NK-92 (cell line): ENCODE results near the gene ARL13B.
"Not testable (repeated sequence)": the region's sequence is repeated elsewhere in the genome, so short reads cannot be mapped to it uniquely, and the experiment has no call there.

Experiments used
- DNase-seq: peaks from one replicate; lab custom pipeline; 2025; ENCODE audit not compliant: unreplicated experiment; lab: John Stamatoyannopoulos, UW

The ARL13B gene

DNA sequence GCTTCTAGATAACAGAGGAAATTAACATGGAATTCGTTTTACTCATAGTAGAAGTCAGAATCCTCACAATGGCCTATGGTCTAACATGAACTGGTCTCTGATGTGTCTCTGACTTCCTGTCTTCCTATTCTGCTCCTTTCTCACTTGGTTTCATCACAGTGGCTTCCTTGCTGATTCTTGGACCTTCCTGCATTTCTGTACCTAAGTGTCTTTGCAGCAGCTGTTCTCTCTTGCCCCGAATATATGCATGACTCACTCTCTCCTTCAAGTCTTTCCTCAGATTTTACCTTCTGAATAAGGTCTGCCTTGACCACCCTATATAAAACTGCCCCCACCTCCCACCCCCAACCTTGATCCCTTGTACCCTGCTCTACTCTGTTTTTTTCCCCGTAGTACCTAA, 14.1 kb downstream of the ARL13B start:
- DNase-seq = no peak

DNA sequence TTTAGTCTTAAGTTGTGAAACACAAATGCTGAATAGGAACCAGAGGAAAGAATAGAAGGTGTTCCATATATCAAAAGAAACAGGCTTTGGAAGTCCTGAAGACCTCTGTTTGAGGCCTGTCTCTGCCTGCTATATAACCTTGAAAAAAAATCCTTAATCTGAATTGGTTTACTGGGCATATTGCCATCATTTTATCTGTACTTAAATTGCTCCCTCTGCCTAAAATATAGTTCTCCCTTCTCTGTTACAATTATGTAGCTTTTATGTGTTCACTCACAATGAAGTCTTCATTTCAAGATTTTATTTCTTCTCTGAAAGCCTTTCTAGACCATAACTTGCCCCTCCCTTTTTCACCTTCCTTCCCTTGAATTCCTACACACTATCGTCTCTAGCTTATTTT, 21.2 kb downstream of the ARL13B start:
- no peak for DNase-seq

DNA sequence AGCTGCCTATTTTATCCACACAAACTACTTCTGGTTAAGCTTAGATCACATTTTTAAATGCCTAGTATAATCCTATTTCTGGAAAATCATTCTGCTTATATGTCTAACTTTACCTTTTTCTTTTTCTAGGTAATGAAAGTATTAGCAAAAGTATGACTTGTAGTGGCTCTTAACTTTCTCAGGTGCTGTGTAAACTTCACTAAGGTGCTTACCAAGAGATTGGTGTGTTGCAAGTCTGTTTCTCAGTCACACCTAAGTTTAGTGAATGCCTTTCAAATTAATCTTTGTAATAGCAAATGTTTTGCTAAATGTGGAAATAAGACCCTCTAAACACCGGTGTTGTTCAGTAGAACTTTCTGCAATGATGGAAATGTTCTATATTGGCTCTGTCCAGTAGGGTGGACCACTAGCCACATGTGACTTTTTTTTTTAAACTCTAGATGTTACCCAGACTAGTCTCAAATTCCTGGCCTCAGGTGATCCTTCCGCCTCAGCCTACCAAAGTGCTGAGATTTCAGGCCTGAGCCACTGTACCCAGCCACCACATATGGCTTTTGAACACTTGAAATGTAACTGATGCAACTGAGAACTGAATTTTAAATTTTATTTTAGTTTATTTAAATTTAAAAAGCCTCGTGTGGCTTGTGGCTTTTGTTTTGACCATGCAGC, 22.0 kb downstream of the ARL13B start:
- no peak for DNase-seq

DNA sequence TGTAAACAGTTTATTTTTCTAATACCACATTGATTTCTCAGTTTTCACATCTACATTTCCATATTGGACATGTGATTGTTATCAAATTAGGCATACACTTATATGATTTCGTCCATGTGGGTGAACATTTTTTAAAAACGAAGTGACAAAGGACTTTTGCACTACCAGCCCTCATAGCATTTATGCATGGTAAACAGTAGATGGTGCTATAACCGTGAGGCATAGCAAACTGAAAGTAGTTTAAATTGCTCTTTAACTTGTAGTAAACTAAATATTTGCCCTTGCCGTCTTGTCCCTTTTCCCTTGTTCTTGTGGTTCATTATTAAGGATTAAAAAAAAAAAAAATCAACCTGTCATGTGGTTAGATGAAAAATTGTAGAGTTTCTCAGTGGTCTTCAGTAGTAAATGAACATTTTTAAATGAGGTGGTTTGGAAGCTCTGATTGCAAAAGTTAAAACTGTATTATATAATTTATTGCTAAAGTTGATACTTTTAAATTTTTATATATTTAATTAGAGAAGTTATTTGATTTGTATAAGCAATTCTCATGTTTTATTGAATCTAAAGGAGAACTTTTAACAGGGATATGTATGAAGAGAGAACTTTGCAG, 24.5 kb downstream of the ARL13B start:
- no peak for DNase-seq

DNA sequence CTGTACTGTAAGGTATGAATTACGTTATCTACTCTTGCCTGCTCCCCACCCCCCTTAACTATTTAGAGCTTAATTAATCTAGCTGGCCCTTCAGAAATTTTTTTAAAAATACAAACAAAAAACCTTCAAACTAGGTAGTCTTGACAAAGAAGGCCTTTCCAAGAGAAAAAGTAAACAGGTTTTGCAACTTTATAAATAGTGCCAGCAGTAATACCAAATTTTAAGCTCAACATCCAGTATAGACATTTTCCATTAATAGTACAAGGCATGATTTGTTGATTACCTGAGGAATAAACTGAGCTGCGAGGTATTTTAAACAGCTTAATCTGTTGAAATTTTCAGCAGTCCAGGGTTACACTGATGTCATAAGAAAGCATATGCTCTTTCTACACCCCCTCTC, 28.3 kb downstream of the ARL13B start:
- DNase-seq = no peak

DNA sequence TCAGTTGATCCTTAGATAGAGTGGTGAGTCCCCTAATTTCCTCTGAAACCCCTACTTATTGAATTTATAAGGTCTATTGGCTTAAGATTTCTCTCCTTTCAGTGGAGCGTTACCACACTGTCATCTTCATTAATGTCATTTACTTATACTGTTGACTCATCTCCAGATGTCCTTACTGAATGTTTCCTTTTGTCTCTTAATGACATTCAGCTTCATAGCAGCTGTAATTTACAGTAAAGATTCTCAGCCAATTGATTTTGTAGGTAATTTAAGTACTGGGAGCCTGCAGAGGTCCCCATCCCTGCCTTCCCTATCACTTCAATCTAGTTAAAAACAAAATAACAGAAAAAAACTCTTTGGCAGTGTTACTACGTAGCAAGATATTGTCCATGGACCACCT, 29.7 kb downstream of the ARL13B start:
- DNase-seq = no peak

DNA sequence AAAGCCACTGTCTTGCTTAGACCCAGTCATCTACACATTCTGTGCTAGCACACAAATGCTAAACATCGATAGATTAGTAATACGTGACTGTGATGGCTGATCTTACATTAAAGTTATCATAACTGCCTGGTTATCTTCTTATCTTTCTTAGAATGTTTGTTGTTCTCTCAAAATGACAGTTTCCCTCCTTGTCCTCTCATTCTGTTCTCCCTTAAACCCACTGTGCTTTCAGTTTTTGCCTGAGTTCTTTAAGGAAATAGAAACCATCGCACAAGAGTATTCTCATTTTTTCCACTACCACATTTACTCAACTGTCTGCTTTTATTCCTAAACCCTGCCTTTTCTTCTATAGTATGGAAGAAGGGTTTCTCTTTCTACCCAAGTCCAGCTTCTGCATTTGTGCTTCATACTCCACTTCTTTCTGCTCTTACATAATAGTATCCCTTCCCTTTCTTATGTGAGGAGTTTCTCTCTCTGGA, 31.3 kb downstream of the ARL13B start:
- DNase-seq = no peak

DNA sequence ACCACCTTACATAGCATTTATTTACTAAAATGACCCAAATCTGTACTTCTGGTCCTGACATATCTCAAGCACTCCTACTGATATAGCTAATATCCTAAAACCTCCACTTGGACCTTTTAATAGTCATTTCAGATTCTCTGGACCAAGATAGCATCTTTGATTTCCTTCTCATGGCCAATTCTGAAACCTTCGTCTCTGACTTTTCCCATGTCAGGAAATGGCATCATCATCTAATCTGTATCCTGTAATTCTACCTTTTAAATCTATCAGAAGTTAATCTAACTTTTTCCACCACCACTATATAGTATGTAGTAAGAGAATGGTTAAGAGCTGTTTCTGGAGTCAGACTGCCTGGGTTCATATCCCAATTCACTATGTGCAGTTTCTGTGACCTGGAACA, 32.2 kb downstream of the ARL13B start:
- no peak for DNase-seq

DNA sequence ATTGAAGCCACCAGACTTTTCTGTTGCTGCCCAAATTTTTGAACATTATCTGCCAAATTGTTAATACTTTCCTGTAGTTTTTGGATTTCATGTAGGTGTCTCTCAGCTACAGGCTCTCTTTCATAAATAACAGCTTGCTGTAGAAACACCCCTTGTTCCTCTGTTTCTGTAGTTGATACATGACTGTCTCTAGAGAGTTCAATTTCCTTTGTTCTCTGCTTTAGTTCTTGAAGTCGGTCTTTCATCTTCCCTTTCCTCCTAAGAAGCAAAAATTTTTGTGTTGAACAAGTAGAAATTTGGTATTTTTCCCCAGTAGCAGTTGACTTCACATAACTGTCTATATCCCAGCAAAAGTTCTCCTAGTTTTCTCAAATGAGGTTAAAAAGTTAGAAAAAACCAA, 35.1 kb downstream of the ARL13B start:
- no peak for DNase-seq

DNA sequence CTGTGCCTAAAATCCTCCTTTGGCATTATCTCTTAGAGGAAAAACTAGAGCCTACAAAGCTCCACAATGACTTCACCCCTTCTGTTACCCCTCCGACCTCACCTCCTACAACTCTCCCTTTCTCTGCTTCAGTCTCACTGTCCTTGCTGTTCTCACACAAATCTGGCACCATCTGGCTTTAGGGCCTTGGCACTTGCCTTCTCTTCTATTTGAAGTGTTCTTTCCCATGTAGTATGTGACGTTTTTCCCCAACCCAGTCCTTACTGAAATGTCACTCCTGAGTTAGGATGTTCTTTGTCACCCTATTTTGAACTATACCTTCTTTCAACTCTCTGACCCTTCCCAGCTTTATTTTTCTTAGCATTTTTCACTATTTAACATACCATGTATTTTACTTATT, 39.7 kb downstream of the ARL13B start:
- DNase-seq = no peak

DNA sequence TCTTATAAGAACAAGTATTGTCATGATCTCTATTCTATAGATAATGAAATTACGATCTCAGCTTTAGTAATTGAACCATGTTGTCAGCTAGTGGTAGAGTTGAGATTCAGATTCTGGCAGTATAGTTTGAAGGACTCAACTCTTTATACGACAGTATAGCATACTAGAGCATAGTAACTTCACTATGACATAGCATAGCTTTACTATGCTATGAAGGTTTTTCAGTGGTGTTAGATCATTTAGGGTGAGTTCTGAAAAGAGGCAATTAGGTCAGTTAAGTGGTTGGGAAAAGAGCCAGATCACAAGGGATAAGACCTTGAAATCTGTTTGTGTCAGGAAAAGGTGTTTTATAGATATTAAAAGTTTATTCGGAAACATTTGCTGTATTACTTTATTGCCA, 40.3 kb downstream of the ARL13B start:
- no peak for DNase-seq

DNA sequence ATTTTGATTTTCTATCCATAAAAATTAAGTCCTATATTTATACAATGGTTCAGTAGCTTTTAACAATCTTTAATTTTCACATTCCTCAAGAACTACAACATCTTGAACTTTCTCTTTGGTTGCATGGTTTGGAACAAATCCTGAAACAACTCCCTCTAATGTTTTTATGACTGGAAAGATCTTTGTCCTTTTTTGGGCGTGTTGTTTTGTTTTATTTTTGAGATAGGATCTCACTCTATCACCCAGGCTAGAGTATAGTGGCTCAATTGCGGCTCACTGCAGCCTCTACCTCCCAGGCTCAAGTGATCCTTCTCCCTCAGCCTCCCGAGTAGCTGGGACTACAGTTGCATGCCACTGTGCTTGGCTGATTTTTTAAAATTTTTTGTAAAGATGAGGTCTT, 44.4 kb downstream of the ARL13B start:
- DNase-seq = no peak

DNA sequence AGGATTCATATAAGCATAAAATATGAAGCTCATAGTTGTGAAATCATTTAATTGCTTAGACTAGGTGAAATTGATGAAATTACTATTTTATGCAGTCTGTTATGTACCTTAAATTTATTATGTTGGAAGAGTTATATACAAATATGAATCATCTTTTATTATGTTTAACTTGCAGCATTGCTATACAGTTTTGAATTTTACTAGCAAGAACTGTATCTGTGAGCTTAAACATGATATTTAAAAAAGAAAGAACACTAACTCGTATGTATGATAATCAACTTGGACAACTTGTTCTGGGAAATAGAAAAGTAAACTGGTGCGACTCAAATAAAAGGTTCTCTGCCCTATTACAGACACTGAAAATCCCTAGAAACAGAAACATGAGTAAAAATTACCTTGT, 46.7 kb downstream of the ARL13B start:
- no peak for DNase-seq

DNA sequence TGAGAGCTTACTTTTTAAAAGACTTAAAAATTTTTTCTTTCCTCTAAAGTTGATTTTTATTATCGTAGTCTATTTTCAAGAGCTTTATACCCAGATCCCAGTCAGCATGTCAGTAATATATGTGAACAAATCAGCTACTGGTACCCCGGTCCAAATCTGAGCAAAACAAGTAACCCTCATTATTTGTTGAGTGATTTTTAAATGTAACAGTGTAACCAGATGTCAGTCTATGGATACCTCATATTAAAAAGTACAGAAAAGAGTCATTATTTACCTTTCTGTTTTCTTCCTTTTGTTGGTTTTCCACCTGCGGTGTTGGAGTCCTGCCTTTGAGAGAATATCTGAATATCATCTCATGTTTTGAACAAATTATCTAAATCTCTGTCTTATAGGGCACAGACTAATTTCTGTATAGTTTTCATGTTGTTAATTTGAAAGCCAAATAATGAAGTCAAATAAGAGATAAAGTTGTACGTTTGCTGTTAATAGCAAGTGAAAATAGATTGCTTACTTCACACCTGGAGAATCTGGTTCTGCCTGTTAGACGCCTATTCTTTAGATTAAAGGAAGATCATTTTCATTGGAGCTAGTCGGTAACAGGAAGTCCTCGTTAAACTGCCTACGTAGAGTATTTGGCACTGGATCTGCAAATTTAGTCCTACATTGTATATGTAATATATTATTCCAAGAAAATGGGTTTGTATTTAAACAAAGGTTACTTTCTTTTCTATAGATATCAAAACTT, 48.3 kb downstream of the ARL13B start, which contains the start of gene STX19:
Gene STX19 (minus strand): TSS at position 505 of the 745 bp plus-strand sequence. CDS start 13,328 bp downstream, outside the sequence.
- DNase-seq = no peak

DNA sequence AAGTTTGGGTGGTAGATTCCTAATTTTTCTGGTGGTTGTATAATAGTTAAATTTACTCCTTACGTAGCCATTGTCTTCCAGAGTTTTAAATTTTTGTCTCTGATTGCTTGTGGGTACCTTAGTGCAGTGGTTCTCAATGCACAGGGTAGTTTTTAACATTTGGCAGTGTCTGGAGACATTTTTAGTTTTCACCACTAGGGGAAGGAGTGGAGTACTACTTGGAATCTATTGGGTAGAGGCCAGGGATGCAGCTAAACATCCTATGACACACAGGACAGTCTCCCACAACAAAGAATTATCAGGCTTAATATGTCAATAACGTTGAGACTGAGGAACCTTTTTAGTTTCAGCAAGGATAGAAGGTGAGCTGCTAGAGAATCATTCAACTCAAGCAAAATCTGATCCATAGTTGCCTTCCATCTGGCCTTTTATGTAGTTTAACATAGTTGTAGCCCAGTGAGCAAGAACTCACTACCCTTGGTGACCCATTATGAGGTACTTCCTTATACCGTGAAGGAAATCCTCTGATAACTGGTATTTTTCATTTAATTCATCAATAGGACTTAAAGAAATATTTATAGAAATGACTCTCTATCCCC, 57.1 kb downstream of the ARL13B start:
- no peak for DNase-seq

DNA sequence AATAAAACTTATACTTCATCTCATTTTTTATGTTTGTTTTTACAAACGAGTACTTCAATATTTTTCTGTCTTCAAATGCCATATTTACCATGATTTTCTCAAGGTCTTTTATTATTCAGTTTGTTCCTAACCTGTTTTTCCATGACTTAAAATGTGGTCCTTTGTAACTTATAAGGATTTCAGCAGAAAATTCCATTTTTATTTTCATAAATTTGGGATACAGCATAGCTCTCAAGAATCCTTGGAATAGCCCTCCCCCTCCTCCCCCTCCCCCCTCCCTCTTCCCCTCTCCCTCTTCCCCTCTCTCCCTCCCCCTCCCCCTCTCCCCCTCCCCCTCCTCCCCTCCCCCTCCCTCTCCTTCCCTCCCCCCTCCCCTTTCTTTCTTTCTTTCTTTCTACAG, 63.3 kb downstream of the ARL13B start:
- no peak for DNase-seq

DNA sequence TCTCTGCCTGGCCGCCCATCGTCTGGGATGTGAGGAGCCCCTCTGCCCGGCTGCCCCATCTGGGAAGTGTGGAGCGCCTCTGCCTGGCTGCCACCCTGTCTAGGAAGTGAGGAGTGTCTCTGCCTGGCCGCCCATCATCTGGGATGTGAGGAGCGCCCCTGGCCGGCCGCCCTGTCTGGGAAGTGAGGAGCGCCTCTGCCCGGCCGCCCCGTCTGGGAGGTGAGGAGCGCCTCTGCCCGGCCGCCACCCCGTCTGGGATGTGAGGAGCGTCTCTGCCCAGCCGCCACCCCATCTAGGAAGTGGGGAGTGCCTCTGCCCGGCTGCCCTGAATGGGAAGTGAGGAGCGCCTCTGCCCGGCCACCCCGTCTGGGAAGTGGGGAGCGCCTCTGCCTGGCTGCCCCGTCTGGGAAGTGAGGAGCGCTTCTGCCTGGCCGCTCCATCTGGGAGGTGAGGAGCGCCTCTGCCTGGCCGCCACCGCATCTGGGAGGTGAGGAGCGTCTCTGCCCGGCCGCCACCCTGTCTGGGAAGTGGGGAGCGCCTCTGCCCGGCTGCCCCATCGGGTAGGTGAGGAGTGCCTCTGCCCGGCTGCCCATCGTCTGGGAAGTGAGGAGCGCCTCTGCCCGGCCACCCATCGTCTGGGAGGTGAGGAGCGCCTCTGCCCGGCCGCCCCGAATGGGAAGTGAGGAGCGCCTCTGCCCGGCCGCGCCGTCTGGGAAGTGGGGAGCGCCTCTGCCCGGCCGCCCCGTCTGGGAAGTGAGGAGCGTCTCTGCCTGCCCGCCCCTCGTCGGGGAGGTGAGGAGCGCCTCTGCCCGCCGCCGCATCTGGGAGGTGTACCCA, 64.4 kb downstream of the ARL13B start:
- DNase-seq = not testable (repeated sequence)

DNA sequence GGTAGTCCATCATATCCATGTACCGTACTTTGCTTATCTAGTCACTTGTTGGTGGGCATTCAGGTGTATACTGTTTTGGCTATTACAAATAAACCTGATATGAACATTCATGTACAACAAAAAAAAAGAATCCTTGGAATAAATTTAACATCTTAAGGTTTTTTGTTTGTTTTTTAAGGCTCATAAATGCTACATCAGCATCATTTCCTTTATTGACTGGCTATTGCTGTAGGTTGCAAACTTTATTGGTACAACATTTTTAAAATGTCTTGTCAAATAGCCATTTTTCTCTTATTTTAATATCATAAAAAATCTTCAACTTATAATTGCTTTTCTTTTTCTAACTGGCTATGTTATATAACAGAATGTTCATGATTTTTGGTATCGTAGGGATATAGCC, 66.6 kb downstream of the ARL13B start:
- no peak for DNase-seq

DNA sequence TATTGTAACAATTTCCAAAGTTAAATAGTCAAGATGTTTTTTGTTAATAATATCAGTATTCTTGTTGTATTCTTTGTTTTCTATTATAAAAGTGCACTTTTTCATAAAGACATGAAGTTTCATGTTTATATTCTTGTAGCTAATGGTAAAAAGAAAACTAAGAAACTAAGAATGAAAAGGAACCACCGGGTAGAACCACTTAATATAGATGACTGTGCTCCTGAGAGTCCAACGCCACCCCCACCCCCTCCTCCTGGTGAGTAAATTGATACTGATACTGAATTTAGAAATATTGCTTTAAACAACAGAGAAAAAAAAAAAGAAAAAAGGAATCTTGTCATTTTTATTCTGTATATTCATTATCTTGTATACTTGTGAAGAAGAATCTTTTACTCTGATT, 69.3 kb downstream of the ARL13B start:
- DNase-seq = no peak

DNA sequence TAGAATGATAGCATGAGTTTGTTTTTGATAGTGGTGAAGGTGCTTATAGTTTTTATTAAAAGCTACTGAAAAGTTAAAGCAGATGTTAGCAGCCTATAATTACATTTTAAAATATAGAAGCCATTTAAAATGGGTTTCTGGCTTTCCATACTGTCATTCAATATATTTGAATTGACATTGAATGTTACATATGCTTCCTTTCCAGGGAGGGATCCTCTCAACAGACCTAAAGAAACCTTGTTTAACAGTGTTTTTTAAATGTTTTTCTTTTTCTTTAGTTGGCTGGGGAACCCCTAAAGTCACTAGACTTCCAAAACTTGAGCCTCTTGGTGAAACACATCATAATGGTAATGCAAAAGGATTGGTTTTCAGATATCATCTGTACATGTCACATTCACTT, 70.6 kb downstream of the ARL13B start:
- DNase-seq = no peak

DNA sequence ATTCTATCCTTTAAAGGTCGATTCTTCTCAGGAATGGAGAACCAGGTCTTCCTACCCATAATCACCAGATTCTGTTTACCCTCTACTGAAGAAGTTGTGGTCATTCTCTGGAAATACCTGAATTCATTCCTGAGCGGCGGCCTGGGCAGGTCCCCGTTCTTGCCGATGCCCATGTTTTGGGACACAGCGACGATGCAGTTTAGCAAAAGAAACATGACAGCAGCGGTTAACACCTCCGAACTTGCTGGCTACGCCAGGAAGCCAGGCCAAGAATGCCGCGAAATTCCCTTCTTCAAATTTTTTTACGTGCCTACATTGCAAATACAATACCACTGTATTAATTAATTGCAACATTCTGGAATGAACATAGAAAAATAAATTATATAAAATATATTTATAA, 81.3 kb downstream of the ARL13B start:
- DNase-seq = no peak
